Parathyroid adenoma (tissue), 2 donors: ENCODE results near the gene CDC27.

Experiments used
- H2AFZ ChIP-seq: fragments of 300-600 bp; sonication (generic); one replicate; pipeline ENCODE4 v1.7.0; 2017; ENCODE audit warnings: antibody characterized with exemption, mild to moderate bottlenecking
- H3K27ac ChIP-seq: fragments of 300-600 bp; sonication (generic); one replicate; pipeline ENCODE4 v1.7.0; 2017
- H3K27me3 ChIP-seq: fragments of 300-600 bp; sonication (generic); one replicate; pipeline ENCODE4 v1.7.0; 2017; ENCODE audit warnings: low read length; ENCODE audit not compliant: control insufficient read depth, insufficient read depth
- H3K36me3 ChIP-seq: fragments of 300-600 bp; sonication (generic); one replicate; pipeline ENCODE4 v1.7.0; 2017; ENCODE audit warnings: low read length; ENCODE audit not compliant: control insufficient read depth, insufficient read depth
- H3K4me1 ChIP-seq: fragments of 300-600 bp; sonication (generic); one replicate; pipeline ENCODE4 v1.7.0; 2017; ENCODE audit warnings: control low read depth
- H3K4me2 ChIP-seq: fragments of 300-600 bp; sonication (generic); one replicate; pipeline ENCODE4 v1.7.0; 2017; ENCODE audit warnings: low read length
- H3K4me3 ChIP-seq: fragments of 300-600 bp; sonication (generic); one replicate; pipeline ENCODE4 v1.7.0; 2017; ENCODE audit warnings: low read depth, low read length
- H3K79me2 ChIP-seq: fragments of 300-600 bp; sonication (generic); one replicate; pipeline ENCODE4 v1.7.0; 2017; ENCODE audit warnings: control low read depth
- H3K9ac ChIP-seq: fragments of 300-600 bp; sonication (generic); one replicate; pipeline ENCODE4 v1.7.0; 2017; ENCODE audit warnings: mild to moderate bottlenecking
- H3K9me3 ChIP-seq: fragments of 300-600 bp; sonication (generic); one replicate; pipeline ENCODE4 v1.7.0; 2017; ENCODE audit warnings: low read length; ENCODE audit not compliant: control insufficient read depth
- TF ChIP-seq, protein P1 (sequence below): fragments of 300-600 bp; sonication (generic); IDR thresholded peaks from one replicate; pipeline ENCODE4 v1.7.0; 2017; ENCODE audit warnings: antibody characterized with exemption, mild to moderate bottlenecking
- donor health status: primary hyperparathyroidism.

The CDC27 gene

DNA sequence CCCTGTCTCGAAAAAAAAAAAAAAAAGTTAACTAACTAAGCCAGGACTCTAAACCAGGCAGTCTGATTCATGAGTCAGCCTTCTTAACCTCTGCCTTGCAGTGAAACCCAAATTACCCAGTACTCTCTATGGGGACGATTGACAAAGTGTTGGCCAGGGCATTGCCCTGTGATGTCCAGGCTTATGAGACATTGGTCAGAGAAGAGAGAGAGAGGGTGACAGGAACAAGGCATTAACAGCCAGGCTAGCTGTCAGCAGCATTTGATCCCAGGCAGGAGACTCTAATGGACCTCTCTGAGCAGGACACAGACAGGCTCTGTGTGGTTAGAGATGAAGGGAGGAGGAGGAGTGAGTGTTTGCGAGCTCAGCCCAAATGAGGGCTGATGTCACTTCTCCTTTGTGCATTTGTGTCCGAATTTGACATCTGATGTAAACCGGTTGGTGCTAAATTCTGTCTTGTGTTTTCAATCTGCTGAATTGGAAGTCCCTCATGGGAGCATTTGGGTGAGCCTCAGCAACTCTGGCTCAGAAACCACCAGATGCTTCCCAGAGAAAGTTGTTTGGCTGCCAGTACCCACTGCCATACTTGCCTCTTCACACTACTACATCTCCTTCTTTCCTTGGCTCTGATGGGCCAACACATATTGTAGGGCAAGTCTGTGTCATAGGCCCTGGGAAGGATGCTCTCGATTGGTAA is 15.8 kb upstream of the CDC27 start:
- Histone ChIP-seq H3K4me1 (peaks cover 18% of the 10 kb centered on the region), H2AFZ (peak overlapping the region; percentile 77), H3K79me2 (no peaks in the 10 kb centered on the region), H3K4me2 (peak overlapping the region; percentile 55), H3K27me3 (no peaks in the 10 kb centered on the region), H3K36me3 (no peaks in the 10 kb centered on the region), H3K27ac (peak overlapping the region; percentile 61), H3K9me3 (no peaks in the 10 kb centered on the region), H3K9ac (no peak overlapping the region), H3K4me3 (peak overlapping the region; percentile 2)
- TF ChIP-seq, protein P1, sequence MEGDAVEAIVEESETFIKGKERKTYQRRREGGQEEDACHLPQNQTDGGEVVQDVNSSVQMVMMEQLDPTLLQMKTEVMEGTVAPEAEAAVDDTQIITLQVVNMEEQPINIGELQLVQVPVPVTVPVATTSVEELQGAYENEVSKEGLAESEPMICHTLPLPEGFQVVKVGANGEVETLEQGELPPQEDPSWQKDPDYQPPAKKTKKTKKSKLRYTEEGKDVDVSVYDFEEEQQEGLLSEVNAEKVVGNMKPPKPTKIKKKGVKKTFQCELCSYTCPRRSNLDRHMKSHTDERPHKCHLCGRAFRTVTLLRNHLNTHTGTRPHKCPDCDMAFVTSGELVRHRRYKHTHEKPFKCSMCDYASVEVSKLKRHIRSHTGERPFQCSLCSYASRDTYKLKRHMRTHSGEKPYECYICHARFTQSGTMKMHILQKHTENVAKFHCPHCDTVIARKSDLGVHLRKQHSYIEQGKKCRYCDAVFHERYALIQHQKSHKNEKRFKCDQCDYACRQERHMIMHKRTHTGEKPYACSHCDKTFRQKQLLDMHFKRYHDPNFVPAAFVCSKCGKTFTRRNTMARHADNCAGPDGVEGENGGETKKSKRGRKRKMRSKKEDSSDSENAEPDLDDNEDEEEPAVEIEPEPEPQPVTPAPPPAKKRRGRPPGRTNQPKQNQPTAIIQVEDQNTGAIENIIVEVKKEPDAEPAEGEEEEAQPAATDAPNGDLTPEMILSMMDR: no peak

DNA sequence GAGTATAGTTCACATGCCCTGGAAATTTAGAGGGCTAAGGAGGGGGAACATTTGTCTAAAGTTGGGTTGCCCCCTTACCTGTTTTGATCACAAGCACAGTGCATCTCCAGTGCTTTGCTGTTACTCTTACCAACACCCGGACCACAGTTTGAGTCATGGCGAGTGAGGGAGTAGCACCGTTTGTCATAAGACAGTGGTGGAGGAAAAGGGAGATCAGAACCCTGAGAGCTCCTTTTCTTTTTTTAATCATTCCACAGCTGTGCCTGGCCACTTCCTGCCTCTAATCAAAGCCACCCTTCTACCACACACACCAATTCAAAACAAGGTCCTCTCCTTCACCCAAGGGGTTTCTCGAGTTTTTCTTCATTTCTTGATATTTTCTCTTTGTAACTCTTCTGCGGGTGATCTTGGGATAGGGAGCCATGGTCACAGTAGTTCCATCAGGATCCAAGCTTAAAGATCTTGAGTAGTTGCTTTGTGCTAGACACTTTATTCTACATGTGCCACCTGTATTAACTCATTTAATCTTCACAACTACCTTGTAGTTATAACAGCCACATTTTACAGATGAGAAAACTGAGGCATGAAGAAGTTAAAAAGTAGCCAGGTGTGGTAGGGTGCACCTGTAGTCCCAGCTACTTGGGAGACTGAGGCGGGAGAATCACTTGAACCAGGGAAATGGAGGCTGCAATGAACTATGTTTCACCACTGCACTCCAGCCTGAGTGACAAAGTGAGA is 15.1 kb upstream of the CDC27 start:
- H3K27me3 ChIP-seq: no peaks in the 10 kb centered on the region
- H3K36me3 ChIP-seq: no peaks in the 10 kb centered on the region
- H3K4me1 ChIP-seq: peaks cover 14% of the 10 kb centered on the region
- no peak overlapping the region for H3K9ac ChIP-seq
- no peaks in the 10 kb centered on the region for H3K79me2 ChIP-seq
- no peak overlapping the region for H2AFZ ChIP-seq
- no peak overlapping the region for H3K4me3 ChIP-seq
- H3K4me2 ChIP-seq: no peak overlapping the region
- TF ChIP-seq, protein P1: no peak
- H3K27ac ChIP-seq: no peak overlapping the region
- no peaks in the 10 kb centered on the region for H3K9me3 ChIP-seq

GRCh38 chr17:47201166-47201565 is 12.1 kb upstream of the CDC27 start:
- Histone ChIP-seq H3K27me3 (no peaks in the 10 kb centered on the region), H3K4me1 (peaks cover 14% of the 10 kb centered on the region), H3K36me3 (no peaks in the 10 kb centered on the region), H3K4me2 (no peak overlapping the region), H3K27ac (no peak overlapping the region), H3K79me2 (no peaks in the 10 kb centered on the region), H3K9me3 (no peaks in the 10 kb centered on the region), H2AFZ (no peak overlapping the region), H3K4me3 (no peak overlapping the region), H3K9ac (no peak overlapping the region)
- TF ChIP-seq, protein P1: no peak

GRCh38 chr17:47200325-47200664 is 11.2 kb upstream of the CDC27 start:
- Histone ChIP-seq H3K27ac (no peak overlapping the region), H3K4me2 (no peak overlapping the region), H3K79me2 (no peaks in the 10 kb centered on the region), H3K4me1 (peaks cover 7% of the 10 kb centered on the region), H3K9me3 (no peaks in the 10 kb centered on the region), H3K4me3 (no peak overlapping the region), H3K36me3 (no peaks in the 10 kb centered on the region), H3K27me3 (no peaks in the 10 kb centered on the region), H2AFZ (no peak overlapping the region), H3K9ac (no peak overlapping the region)
- TF ChIP-seq, protein P1: no peak
